ENCODE data around the gene TMEM52B. TPM values are rescaled to one million over a fixed set of nuclear protein-coding genes. Genes with fewer than 3 reads are reported as not detected.

Gene TMEM52B
- total and polyA plus RNA-seq, 2 of the 13 experiments (the other 11 are each of a cell fraction or from before 2014, with no cell fraction given): not detected

DNA sequence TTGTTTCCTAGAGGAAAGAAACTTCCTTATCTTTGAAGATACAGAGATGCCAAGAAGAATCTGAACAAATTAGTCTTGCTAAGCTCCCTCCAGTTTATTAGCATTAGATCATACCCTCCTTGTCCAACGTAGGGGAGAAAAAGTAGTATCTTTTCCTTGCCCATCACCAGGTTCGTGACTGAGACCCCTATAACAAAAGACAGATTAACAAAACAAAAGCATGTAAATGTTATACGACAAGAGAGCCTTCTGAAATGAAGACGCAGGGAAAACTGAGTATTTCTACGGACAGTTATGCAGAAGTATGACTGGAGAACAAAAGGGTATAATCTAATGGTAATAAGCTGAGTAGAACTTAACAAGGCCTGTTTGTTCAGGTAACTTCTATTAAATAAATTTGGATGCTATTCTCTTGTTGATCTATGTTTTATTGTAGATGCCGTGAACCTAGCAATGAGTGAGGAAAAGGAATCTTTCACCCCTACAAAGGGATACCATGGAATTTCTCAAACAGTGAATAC lies 45.9 kb upstream of the TMEM52B start (continued):
- TF ChIP-seq FOXA3 (CRISPR knock-in tag; IDR thresholded peaks at IDR 0.05): no peak
- no peak for TF ChIP-seq REXO4 (CRISPR knock-in tag; IDR thresholded peaks at IDR 0.05; ENCODE audit: borderline replicate concordance)

DNA sequence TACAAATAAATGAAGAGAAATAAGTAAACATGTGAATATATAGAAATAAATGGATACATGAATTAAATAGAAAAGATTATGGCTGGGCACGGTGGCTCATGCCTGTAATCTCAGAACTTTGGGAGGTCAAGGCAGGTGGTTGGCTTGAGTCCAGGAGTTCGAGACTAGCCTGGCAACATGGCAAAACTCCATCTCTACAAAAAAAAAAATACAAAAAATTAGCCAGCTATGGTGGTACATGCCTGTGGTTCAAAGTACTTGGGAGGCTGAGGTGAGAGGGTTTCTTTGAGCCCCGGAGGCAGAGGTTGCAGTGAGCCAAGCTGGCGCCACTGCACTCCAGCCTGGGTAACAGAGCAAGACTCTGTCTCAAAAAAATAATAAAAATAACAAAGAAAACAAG lies 43.7 kb upstream of the TMEM52B start:
- Histone ChIP-seq H3K4me1 (ENCODE audit: insufficient read depth, low read length) (0 out of 2 replicates have a peak, but pooled peaks cover 6% of the 10 kb centered on the region), H3K79me2 (ENCODE audit: insufficient read depth, low read length) (no peaks in the 10 kb centered on the region), H4K20me1 (ENCODE audit: insufficient read depth, low read length) (no peaks in the 10 kb centered on the region), H2AFZ (ENCODE audit: low read length) (no peak overlapping the region), H3K27me3 (ENCODE audit: control insufficient read depth in 1 of 2, insufficient read depth in 2 of 2, low read length in 2 of 2) (peaks cover 0 to under 1% of the 10 kb centered on the region in 2 experiments; a peak in 1 of 5 replicates), H3K4me3 (replicated peaks in 1 of 3; ENCODE audit: insufficient read depth in 1 of 3, low read depth in 2 of 3, low read length in 3 of 3) (no peak overlapping the region), H3K9me3 (ENCODE audit: low read length) (no peaks in the 10 kb centered on the region), H3K36me3 (replicated peaks in 1 of 2; ENCODE audit: control insufficient read depth in 1 of 2, insufficient read depth in 2 of 2, low read length in 2 of 2) (no peaks in the 10 kb centered on the region), H3K9ac (ENCODE audit: insufficient read depth, low read depth, low read length) (no peak overlapping the region), H3K27ac (ENCODE audit: extremely low read length, insufficient read depth, low read length) (no peak overlapping the region), H3K4me2 (ENCODE audit: low read depth, low read length) (no peak overlapping the region)
- in situ Hi-C loops (cut with HindIII; ENCODE audit: extremely low pct_ligation_motif_present, low pct_unique_long_range_greater_than_20kb): loop anchor here (10.0 kb wide), 1 partner anchor 380 kb away; no protein-coding TSS in a partner anchor
- WGBS (ENCODE audit: low lambda C conversion rate): 11% methylated on average over 4 of the region's 4 CpGs
- intact Hi-C loops (cut with micrococcal nuclease; ENCODE audit: unreplicated experiment): no loop called here
- ChIA-PET POLR2A (no interaction called here), CTCF (ENCODE audit: low intra/inter-chr PET ratio, low total read pairs) (interaction anchor here (0.6 kb wide), 1 partner anchor 1307 kb away, joined by 3 read pairs; no protein-coding TSS in a partner anchor)
- no TSS peak for BruUV-seq (replicated peaks)
- ATAC-seq: no peak
- no peak for FAIRE-seq
- no peak for DNase-seq (ENCODE audit: low spot score)
- TF ChIP-seq RFXAP (CRISPR knock-in tag; IDR thresholded peaks at IDR 0.05; ENCODE audit: borderline replicate concordance) (no peak), ZZZ3 (CRISPR knock-in tag; IDR thresholded peaks at IDR 0.05; ENCODE audit: borderline replicate concordance) (no peak), HDAC1 (CRISPR knock-in tag; IDR thresholded peaks at IDR 0.05) (no peak), ZNF772 (CRISPR knock-in tag; IDR thresholded peaks at IDR 0.05) (no peak), ZNF550 (CRISPR knock-in tag; IDR thresholded peaks at IDR 0.05; ENCODE audit: borderline replicate concordance) (no peak), ZFAT (CRISPR knock-in tag; conservative IDR thresholded peaks at IDR 0.05) (no peak), ATRX (CRISPR knock-in tag; IDR thresholded peaks at IDR 0.05; ENCODE audit: borderline replicate concordance) (no peak), MEIS1 (CRISPR knock-in tag; IDR thresholded peaks at IDR 0.05; ENCODE audit: borderline replicate concordance) (no peak), MZF1 (CRISPR knock-in tag; IDR thresholded peaks at IDR 0.05; ENCODE audit: borderline replicate concordance) (no peak), SIX1 (CRISPR knock-in tag; IDR thresholded peaks at IDR 0.05; ENCODE audit: borderline replicate concordance) (no peak), JUNB (CRISPR knock-in tag; IDR thresholded peaks at IDR 0.05; ENCODE audit: borderline replicate concordance) (no peak), NFYB (CRISPR knock-in tag; IDR thresholded peaks at IDR 0.05) (no peak), ZNF556 (CRISPR knock-in tag; IDR thresholded peaks at IDR 0.05; ENCODE audit: borderline replicate concordance) (no peak), HMGA1 (CRISPR knock-in tag; conservative IDR thresholded peaks at IDR 0.05) (no peak), NR2F6 (IDR thresholded peaks at IDR 0.05) (no peak), NR2F6 (CRISPR knock-in tag; IDR thresholded peaks at IDR 0.05) (no peak)
- TF ChIP-seq, protein P1, sequence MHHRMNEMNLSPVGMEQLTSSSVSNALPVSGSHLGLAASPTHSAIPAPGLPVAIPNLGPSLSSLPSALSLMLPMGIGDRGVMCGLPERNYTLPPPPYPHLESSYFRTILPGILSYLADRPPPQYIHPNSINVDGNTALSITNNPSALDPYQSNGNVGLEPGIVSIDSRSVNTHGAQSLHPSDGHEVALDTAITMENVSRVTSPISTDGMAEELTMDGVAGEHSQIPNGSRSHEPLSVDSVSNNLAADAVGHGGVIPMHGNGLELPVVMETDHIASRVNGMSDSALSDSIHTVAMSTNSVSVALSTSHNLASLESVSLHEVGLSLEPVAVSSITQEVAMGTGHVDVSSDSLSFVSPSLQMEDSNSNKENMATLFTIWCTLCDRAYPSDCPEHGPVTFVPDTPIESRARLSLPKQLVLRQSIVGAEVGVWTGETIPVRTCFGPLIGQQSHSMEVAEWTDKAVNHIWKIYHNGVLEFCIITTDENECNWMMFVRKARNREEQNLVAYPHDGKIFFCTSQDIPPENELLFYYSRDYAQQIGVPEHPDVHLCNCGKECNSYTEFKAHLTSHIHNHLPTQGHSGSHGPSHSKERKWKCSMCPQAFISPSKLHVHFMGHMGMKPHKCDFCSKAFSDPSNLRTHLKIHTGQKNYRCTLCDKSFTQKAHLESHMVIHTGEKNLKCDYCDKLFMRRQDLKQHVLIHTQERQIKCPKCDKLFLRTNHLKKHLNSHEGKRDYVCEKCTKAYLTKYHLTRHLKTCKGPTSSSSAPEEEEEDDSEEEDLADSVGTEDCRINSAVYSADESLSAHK (CRISPR knock-in tag; IDR thresholded peaks at IDR 0.05; ENCODE audit: borderline replicate concordance): no peak
- TF ChIP-seq, protein P2, sequence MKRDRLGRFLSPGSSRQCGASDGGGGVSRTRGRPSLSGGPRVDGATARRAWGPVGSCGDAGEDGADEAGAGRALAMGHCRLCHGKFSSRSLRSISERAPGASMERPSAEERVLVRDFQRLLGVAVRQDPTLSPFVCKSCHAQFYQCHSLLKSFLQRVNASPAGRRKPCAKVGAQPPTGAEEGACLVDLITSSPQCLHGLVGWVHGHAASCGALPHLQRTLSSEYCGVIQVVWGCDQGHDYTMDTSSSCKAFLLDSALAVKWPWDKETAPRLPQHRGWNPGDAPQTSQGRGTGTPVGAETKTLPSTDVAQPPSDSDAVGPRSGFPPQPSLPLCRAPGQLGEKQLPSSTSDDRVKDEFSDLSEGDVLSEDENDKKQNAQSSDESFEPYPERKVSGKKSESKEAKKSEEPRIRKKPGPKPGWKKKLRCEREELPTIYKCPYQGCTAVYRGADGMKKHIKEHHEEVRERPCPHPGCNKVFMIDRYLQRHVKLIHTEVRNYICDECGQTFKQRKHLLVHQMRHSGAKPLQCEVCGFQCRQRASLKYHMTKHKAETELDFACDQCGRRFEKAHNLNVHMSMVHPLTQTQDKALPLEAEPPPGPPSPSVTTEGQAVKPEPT (CRISPR knock-in tag; IDR thresholded peaks at IDR 0.05; ENCODE audit: low read depth): no peak

Measured in HepG2 (cell line).